Suppressor macrophage (primary cell): ENCODE data around the gene PSMA6.
A peak's percentile ranks its signal among the peaks of the same experiment; 100 is the strongest.
"Not testable (repeated sequence)": the region's sequence is repeated elsewhere in the genome, so short reads cannot be mapped to it uniquely, and the experiment has no call there.

Experiments used
- DNase-seq, 4 experiments: peaks; one replicate each; pipeline ENCODE4 v3.0.0-alpha.2; 2020 to 2022

PSMA6 gene

DNA sequence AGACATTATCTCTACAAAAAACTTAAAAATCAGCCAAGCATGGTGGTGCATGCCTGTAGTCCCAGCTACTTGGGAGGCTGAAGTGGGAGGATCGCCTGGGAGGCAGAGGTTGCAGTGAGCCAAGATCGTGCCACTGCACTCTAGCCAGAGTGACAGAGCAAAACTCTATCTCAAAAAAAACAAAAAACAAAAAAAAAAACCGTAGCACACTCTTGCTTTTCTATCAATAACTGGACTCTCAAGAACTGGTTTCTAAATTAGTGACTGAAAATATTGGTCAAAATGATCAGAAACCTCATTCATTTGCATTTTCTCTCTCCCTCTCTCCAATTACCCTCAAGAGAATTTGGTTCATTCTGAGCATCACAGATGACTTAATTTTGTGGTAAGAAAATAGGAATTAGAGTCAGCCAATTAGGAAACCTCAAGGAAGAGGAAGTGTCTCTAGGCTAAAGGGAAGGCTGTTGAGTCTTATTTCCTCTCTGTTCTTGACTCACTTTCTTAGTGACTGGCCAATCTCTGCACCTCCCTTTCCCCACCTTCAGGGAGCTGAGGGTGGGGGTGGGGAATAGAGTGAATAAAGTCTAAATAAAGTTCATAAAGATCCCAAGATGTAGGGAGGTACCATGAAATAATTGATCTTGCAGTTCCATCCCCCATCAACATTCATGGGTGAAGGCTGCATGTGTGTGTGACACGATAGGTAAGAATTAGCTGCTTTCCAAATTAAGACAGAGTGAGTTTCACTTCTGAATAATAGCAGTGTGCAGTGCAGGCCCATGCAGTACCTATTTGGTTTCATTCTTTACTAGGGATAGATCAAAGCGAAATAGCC lies 6.8 kb upstream of the PSMA6 start:
- peak; percentile 59 to 92 (median 80) for DNase-seq

- peak in 2 of 4 experiments; percentile 21 to 40 for DNase-seq
Measured at GRCh38 chr14:35286003-35286600, 6.1 kb upstream of the PSMA6 start.

DNA sequence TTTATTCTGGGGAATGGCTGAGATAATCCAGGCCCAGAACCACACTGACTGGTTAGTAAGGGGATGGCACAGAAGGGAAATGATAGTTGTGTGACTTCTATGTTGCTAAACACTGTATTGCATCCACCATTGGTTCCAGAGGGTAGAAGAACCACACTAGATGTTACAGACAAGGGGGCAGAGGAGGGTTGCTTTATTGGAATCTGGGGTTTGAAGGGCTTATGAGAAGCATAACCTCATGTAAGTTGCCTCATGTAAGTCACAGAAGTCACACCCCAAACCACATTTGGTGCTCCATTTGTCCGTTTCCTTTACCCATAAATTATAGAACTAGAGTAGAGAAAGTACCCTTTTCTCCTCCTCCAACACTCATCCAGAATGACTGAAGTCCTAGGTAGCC lies 5.5 kb upstream of the PSMA6 start:
- DNase-seq = peak in 3 of 4 experiments; percentile 28 to 57 (median 55)

DNA sequence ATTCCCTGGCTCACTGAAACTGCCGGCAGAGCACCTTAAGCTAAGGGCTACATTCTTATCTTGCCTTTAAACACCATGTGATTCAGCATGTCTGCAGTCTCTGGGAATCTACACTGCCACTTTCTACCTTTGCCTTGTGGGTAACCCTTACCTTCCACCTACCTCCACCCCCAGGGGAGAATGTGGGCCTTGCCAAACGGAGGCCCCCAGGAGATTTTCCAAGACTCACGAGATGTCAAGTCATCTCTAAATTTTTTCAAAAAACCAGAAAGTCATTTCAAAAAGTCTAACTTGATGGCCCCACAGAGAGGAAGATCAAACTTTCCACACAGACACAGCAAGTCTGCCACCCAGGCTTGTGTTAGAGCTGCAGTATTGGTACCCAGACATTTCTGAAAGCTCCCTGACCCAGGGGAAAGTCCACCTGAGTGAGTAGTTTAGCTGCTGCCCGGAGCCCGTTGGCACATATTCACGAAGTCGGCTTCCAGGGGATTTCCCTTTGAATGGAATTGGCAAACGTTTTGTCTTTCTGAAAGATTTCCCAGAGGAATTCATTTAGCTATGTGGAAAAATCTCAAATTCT lies 4.7 kb upstream of the PSMA6 start:
- peak in 3 of 4 experiments; percentile 25 to 32 (median 26) for DNase-seq

GRCh38 chr14:35289623-35290022 lies 2.6 kb upstream of the PSMA6 start:
- DNase-seq = no peak

- no peak for DNase-seq
Measured at GRCh38 chr14:35292770-35293561, 784 bp downstream of the PSMA6 start.

DNA sequence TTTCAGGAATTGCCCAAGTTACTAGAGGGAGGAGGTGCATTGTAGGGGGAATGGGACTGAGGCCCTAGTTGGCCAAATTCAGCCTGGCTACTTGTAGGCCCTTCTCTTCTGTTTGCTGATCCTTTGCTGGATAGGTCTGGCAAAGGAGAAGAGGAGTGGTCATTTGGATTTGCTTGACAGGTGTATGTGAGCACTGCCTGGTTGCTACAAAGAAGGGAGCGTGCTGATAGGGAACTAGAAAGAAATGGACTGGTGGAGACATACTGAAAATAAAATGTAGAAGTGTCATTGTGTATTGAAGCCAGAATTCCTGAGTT lies 3.6 kb downstream of the PSMA6 start:
- DNase-seq = no peak

GRCh38 chr14:35296545-35296944 lies 4.4 kb downstream of the PSMA6 start:
- DNase-seq = peak in 3 of 4 experiments; percentile 18 to 70 (median 60)

DNA sequence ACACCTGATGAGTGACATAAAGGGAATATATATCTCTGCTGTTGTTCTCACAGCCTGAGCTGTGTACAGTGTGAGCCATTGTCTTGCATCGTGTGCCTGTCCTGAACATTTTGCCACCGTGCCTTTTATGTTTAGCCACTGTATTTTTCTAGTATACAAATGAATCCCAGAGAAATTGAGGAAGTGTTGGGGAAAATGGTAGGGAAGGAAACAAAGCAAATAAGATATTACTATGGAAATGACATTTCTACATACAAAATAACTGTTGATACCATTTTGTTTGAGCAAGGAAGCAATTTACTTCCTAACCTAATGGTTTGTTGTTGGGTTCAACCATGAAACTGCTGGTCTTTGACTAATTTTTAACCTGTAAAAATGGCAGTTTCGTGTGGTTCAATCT lies 5.5 kb downstream of the PSMA6 start:
- DNase-seq = peak; percentile 35 to 73 (median 46)

DNA sequence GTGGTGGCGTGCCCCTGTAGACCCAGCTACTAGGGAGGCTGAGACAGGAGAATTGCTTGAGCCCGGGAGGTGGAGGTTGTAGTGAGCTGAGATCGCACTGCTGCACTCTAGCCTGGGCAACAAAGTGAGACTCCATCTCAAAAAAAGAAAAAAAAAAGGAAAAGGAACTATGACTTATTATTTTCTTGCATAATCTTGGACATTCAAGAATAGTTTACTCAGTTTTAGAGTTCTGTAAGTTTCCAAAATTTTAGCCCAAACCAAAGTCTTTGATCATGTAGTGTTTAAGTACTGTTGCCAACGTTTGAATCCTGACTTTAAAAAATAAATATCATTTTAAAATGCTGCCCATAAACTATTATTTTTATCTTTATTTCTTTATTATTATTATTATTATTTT lies 6.2 kb downstream of the PSMA6 start:
- peak in 2 of 4 experiments; percentile 36 to 47 for DNase-seq

- no peak for DNase-seq
Measured at GRCh38 chr14:35299708-35300107, 7.5 kb downstream of the PSMA6 start.

DNA sequence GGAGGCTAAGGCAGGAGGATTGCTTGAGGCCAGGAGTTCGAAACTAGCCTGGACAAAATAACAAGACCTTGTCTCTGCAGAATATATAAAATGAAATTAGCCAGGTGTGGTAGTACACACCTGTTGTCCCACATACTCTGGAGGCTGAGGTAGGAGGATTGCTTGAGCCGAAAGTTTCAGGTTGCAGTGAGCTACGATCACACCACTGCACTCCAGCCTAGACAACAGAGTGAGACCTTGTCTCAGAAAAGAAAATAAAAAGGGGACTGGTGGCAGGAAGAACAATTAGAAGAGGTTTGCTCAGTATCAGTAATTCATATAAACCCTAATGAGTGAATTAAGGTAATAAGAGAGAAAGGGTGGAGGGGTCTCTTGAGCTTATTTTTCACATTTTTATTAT lies 8.0 kb downstream of the PSMA6 start:
- no peak for DNase-seq

DNA sequence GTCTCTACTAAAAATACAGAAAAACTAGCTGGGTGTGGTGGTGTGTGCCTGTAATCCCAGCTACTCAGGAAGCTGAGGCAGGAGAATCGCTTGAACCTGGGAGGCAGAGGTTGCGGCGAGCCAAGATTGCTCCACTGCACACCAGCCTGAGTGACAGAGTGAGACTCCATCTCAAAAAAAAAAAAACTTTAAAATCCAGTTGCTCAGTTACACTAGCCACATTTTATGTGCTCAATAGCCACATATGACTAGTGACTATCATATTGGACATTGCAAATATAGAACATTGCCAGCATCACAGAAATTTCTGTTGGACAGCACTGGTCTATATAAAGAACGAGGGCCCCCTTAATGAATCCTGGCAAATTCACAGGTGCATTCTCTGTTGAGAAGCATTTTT lies 9.2 kb downstream of the PSMA6 start:
- not testable (repeated sequence) for DNase-seq

- DNase-seq = no peak
Measured at GRCh38 chr14:35301735-35302528, 9.8 kb downstream of the PSMA6 start.

- peak in 3 of 4 experiments; percentile 27 to 38 (median 29) for DNase-seq
Measured at GRCh38 chr14:35303149-35303935, 11.2 kb downstream of the PSMA6 start.

DNA sequence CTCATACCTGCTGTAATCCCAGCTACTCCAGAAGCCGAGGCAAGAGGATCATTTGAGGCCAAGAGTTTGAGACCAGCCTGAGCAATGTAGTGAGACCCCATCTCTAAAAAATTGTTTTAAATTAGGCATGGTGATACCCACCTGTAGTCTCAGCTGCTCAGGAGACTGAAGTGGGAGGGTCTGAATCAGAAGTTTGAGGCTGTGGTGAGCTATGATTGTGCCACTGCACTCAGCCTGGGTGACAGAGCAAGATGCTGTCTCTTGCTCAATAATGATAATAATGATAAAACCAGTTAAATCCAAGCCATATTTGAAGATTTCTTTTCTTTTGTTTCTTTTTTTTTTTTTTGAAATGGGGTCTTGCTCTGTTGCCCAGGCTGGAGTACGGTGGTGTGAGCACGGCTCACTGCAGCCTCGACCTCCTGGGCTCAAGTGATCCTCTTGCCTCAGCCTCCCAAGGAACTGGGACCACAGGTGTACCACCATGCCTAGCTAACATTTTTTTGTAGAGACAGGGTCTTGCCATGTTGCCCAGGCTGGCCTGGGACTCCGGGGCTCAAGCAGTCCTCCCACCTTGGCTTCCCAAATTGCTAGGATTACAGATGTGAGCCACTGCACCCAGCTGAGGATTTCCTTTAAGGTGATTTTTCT lies 12.8 kb downstream of the PSMA6 start:
- no peak for DNase-seq

DNA sequence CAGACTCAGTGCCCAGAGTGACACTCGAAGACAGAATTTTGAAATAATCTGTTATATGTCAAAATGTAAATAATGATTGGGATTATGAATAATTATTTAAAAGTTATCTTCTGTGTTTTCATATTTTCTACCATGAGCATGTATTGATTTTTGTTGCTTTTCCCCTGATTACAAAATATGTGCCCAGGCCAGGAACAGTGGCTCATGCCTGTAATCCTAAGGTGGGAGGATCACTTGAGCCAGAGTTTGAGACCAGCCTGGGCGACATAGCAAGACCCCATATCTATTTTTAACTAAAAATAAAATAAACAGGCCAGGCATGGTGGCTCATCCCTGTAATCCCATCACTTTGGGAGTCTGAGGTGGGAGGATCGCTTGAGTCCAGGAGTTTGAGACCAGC lies 13.5 kb downstream of the PSMA6 start:
- no peak for DNase-seq

DNA sequence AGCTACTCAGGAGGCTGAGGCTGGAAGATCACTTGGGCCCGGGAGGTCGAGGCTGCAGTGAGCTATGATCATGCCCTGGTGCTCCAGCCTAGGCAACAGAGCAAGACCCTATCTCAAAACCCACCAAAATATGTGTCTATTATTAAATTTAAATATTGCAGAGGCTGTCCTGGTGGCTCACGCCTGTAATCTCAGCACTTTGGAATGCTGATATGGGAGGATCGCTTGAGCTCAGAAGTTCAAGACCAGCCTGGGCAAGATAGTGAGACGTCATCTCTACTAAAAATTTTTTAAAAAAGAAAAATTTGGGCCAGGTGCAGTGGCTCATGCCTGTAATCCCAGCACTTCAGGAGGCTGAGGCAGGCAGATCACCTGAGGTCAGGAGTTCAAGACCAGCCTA lies 13.9 kb downstream of the PSMA6 start:
- DNase-seq = no peak

DNA sequence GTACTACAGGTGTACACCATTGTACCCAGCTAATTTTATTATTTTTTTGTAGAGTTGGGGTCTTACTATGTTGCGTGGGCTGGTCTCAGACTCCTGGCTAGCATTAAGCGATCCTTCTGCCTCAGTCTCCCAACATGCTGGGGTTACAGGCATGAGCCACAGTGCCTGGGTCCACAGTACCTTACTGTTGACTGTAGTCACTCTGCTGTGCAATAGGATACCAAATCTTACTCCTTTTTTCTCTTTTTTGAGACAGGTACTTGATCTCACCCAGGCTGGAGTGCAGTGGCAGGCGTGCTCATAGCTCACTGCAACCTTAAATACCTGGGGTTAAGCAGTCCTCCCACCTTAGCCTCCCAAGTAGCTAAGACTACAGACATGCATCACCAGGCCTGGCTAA lies 25.6 kb downstream of the PSMA6 start:
- no peak for DNase-seq

- no peak for DNase-seq
Measured at GRCh38 chr14:35319509-35319908, 27.3 kb downstream of the PSMA6 start.

GRCh38 chr14:35320472-35320871 lies 28.3 kb downstream of the PSMA6 start:
- DNase-seq = peak in 1 of 4 experiments; percentile 21
